MCF 10A (cell line): ENCODE data around the gene SEMA3F. TPM values are rescaled to one million over a fixed set of nuclear protein-coding genes. Genes with fewer than 3 reads are reported as not detected.
A peak's percentile ranks its signal among the peaks of the same experiment; 100 is the strongest.

ENCODE experiments used
- BruUV-seq: library from RNA; stranded (reverse); fragments of 400-500 nt; replicated peaks from 2 replicates; lab custom pipeline; 2021; lab: Mats Ljungman, UMichigan
- CTCF ChIA-PET: fragments of 300-600 bp; sonication (Branson Sonifier 250); formaldehyde crosslinking; extraction: SDS; loops from one replicate; lab custom pipeline; 2021; ENCODE audit warnings: antibody characterized with exemption, inconsistent platforms; lab: Yijun Ruan, JAX
- POLR2A ChIA-PET: fragments of 300-600, 350-650 bp; sonication (Branson Sonifier 250); formaldehyde crosslinking; extraction: SDS; loops from one replicate; lab custom pipeline; 2020; ENCODE audit warnings: antibody characterized with exemption, inconsistent platforms; lab: Yijun Ruan, JAX
- DNase-seq: peaks from one replicate; pipeline ENCODE4 v3.0.0-alpha.2; 2018; ENCODE audit not compliant: unreplicated experiment
- H3K27ac Mint-ChIP-seq: one replicate; pipeline ENCODE4 v1.8.0; 2022; ENCODE audit warnings: mild to moderate bottlenecking, low read depth, mixed read lengths; ENCODE audit not compliant: unreplicated experiment
- H3K27me3 Mint-ChIP-seq: one replicate; pipeline ENCODE4 v1.8.0; 2022; ENCODE audit warnings: mixed read lengths; ENCODE audit not compliant: insufficient read depth, unreplicated experiment
- H3K36me3 Mint-ChIP-seq: one replicate; pipeline ENCODE4 v1.8.0; 2022; ENCODE audit warnings: mild to moderate bottlenecking, moderate library complexity, mixed read lengths; ENCODE audit not compliant: insufficient read depth, unreplicated experiment
- H3K4me1 Mint-ChIP-seq: one replicate; pipeline ENCODE4 v1.8.0; 2022; ENCODE audit warnings: mixed read lengths; ENCODE audit not compliant: insufficient read depth, unreplicated experiment
- H3K4me3 Mint-ChIP-seq: one replicate; pipeline ENCODE4 v1.8.0; 2022; ENCODE audit warnings: mild to moderate bottlenecking, moderate library complexity, mixed read lengths; ENCODE audit not compliant: unreplicated experiment
- H3K9me3 Mint-ChIP-seq: one replicate; pipeline ENCODE4 v1.8.0; 2022; ENCODE audit warnings: mixed read lengths; ENCODE audit not compliant: unreplicated experiment
- intact Hi-C: fragments of 100-400 bp; cut with micrococcal nuclease; formaldehyde crosslinking; loops from 2 replicates; pipeline ENCODE4 v1.14.1; 2022
- total RNA-seq: library from RNA; stranded (reverse); gene quantifications from 2 replicates; pipeline ENCODE4 v1.2.3, GENCODE V29; 2022
- TF ChIP-seq, protein P1 (sequence below): fragments of 200-600 bp; IDR thresholded peaks from one replicate; pipeline ENCODE4 v1.8.0; 2022; ENCODE audit warnings: antibody characterized with exemption, mild to moderate bottlenecking; ENCODE audit not compliant: unreplicated experiment

Gene SEMA3F
- total RNA-seq, 1 experiment from 2014 or later, result 34.6 TPM

DNA sequence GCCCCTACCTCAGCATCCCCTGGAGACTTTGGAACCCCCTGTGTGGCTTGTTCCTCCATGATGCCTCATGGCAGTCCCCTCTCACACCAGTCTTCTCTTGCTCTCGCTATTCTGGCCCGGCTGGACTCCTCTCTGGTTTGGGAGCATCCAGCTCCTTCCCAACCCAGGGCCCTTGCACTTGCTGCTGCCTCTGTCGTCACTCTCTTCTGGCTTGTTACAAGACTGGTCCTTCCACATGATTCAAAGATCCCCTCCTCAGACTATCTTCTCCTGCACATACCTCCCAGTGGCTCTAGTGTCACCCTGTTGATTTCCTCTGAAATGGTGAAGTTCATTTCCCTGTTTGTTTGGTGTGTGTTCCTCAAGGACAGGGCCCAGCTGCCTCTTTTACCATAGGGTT lies 74.4 kb downstream of the SEMA3F start:
- peaks cover 24% of the 10 kb centered on the region for H3K4me1 Mint-ChIP-seq
- no TSS peak for BruUV-seq
- CTCF ChIA-PET, result interaction anchor here (0.9 to 15.0 kb wide), 13 partner anchors 8 to 317 kb away, joined by 3 to 209 read pairs (median 7); partner anchors contain the start of genes GNAI2, GNAT1 and SEMA3B
- no peaks in the 10 kb centered on the region for H3K9me3 Mint-ChIP-seq
- peak overlapping the region; percentile 17 for H3K27ac Mint-ChIP-seq
- H3K36me3 Mint-ChIP-seq, result peaks cover 6% of the 10 kb centered on the region
- intact Hi-C loops, result no loop called here
- H3K27me3 Mint-ChIP-seq, result peaks cover 9% of the 10 kb centered on the region
- no peak for DNase-seq
- POLR2A ChIA-PET, result interaction anchor here (0.7 to 1.1 kb wide), 2 partner anchors 31 to 175 kb away, joined by 3 read pairs; no protein-coding TSS in a partner anchor
- peak overlapping the region; percentile 8 for H3K4me3 Mint-ChIP-seq
- TF ChIP-seq, protein P1, sequence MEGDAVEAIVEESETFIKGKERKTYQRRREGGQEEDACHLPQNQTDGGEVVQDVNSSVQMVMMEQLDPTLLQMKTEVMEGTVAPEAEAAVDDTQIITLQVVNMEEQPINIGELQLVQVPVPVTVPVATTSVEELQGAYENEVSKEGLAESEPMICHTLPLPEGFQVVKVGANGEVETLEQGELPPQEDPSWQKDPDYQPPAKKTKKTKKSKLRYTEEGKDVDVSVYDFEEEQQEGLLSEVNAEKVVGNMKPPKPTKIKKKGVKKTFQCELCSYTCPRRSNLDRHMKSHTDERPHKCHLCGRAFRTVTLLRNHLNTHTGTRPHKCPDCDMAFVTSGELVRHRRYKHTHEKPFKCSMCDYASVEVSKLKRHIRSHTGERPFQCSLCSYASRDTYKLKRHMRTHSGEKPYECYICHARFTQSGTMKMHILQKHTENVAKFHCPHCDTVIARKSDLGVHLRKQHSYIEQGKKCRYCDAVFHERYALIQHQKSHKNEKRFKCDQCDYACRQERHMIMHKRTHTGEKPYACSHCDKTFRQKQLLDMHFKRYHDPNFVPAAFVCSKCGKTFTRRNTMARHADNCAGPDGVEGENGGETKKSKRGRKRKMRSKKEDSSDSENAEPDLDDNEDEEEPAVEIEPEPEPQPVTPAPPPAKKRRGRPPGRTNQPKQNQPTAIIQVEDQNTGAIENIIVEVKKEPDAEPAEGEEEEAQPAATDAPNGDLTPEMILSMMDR, result no peak

DNA sequence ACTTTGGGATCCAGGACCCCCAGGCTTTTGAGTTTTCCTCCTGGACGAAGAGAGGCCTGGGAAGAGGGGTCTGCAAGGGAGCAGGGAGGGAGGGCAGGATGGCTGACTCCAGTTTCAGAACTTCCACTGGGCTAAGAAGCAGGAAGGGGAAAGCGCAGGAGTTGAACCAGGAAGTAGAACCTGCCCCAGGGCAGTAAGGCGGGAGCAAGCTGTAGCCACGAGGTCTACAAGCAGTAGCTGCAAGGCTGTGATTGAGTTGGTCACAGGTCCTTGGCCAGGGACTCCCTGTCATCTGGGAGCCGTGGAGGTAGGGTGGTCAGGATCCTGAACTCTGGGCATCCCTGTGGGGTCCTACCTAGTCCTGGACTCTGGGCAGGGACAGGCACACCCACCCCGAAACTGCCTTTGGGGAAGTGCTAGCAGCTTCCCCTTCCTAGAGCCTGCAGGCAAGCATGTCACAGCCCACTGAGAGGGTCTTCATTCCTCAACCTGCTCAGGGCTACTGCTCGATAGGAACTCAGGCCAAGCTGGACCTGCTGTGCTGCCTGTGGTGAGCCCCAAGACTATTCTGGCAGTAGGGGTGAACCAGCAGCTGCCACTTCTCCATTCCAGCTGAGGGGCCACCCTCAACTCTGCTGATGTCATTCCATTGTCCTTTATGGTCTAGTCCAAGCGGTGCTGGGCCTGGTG lies 75.1 kb downstream of the SEMA3F start:
- CTCF ChIA-PET, result interaction anchor here (1.0 to 7.1 kb wide), 7 partner anchors 13 to 94 kb away, joined by 4 to 107 read pairs (median 6); no protein-coding TSS in a partner anchor
- BruUV-seq, result no TSS peak
- intact Hi-C loops, result no loop called here
- H3K9me3 Mint-ChIP-seq, result no peaks in the 10 kb centered on the region
- H3K36me3 Mint-ChIP-seq, result peaks cover 6% of the 10 kb centered on the region
- no peak overlapping the region for H3K27ac Mint-ChIP-seq
- H3K4me1 Mint-ChIP-seq, result peaks cover 24% of the 10 kb centered on the region
- POLR2A ChIA-PET, result interaction anchor here (0.7 kb wide), 1 partner anchor 175 kb away, joined by 3 read pairs; no protein-coding TSS in a partner anchor
- H3K27me3 Mint-ChIP-seq, result peaks cover 1% of the 10 kb centered on the region
- no peak for DNase-seq
- H3K4me3 Mint-ChIP-seq, result no peak overlapping the region
- TF ChIP-seq, protein P1, result no peak

DNA sequence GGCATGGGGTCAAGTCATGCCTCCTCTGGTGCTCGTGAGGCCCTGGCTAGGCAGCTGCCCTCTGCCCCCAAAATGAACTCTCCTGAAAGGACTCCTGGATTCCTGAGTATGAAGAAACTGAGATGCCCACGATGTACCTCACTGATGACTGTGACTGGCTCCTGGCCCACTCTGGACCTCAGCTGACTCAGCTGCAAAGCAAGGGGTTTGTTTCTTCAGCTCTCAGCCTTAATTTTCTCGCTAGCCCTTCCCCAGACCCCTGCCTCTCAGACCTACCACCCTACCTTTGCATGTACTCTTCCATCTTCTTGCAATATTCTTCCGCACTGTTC lies 75.6 kb downstream of the SEMA3F start:
- no peak overlapping the region for H3K4me3 Mint-ChIP-seq
- BruUV-seq, result no TSS peak
- DNase-seq, result no peak
- H3K4me1 Mint-ChIP-seq, result peaks cover 28% of the 10 kb centered on the region
- ChIA-PET CTCF (interaction anchor here (0.6 to 7.1 kb wide), 4 partner anchors 17 to 50 kb away, joined by 4 to 107 read pairs (median 4); no protein-coding TSS in a partner anchor), POLR2A (no interaction called here)
- no peaks in the 10 kb centered on the region for H3K27me3 Mint-ChIP-seq
- intact Hi-C loops, result no loop called here
- H3K36me3 Mint-ChIP-seq, result peaks cover 6% of the 10 kb centered on the region
- no peak overlapping the region for H3K27ac Mint-ChIP-seq
- TF ChIP-seq, protein P1, result no peak
- no peaks in the 10 kb centered on the region for H3K9me3 Mint-ChIP-seq

DNA sequence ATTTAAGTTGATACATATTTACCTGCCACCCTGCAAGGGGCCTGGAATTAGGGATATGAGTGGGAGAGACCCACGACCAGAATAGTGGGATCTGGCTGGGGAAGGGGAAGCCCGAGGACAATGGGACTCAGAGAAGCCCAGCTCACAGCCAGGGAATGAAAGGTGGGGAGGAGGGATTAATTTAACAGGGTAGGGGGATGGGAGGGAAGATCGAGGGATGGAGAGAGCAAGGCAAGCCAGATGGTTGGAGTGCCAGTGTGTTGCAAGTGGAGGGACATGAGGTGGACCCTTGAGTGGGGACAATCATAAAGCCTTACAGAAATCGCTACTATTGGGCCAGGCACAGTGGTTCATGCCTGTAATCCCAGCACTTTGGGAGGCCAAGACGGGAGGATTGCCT lies 76.5 kb downstream of the SEMA3F start:
- no peak overlapping the region for H3K4me3 Mint-ChIP-seq
- BruUV-seq, result no TSS peak
- TF ChIP-seq, protein P1, result no peak
- ChIA-PET CTCF (interaction anchor here (0.6 to 7.1 kb wide), 2 partner anchors 16 to 50 kb away, joined by 4 to 107 read pairs; no protein-coding TSS in a partner anchor), POLR2A (no interaction called here)
- peaks cover 30% of the 10 kb centered on the region for H3K4me1 Mint-ChIP-seq
- intact Hi-C loops, result no loop called here
- no peak overlapping the region for H3K27ac Mint-ChIP-seq
- DNase-seq, result no peak
- H3K9me3 Mint-ChIP-seq, result no peaks in the 10 kb centered on the region
- peaks cover 6% of the 10 kb centered on the region for H3K36me3 Mint-ChIP-seq
- no peaks in the 10 kb centered on the region for H3K27me3 Mint-ChIP-seq
